HepG2 (cell line): ENCODE data around the gene MFNG.

Experiments
- AFF4 ChIP-seq: sonication (generic); formaldehyde crosslinking; IDR thresholded peaks from 2 replicates; pipeline ENCODE4 v1.4.0; 2020; ENCODE audit warnings: missing genetic modification reagents
- ATF1 ChIP-seq: IDR thresholded peaks from 2 replicates; pipeline ENCODE4 v1.6.1; 2016; ENCODE audit warnings: mild to moderate bottlenecking, control low read depth
- CTCF ChIP-seq: sonication (generic); formaldehyde crosslinking; IDR thresholded peaks from 2 replicates; pipeline ENCODE4 v1.5.0; 2020; ENCODE audit warnings: mild to moderate bottlenecking, missing genetic modification reagents, moderate library complexity
- EZH2 ChIP-seq: conservative IDR thresholded peaks from 2 replicates; pipeline ENCODE4 v1.6.1; 2012; ENCODE audit warnings: mild to moderate bottlenecking, low read depth, low read length, moderate library complexity
- HMG20B ChIP-seq: conservative IDR thresholded peaks from 2 replicates; pipeline ENCODE4 v1.6.1; 2016; ENCODE audit warnings: missing genetic modification reagents, missing compliant biosample characterization
- SOX6 ChIP-seq, 2 experiments: fragments of 450-650 bp in 1 of 2; sonication (generic) in 1 of 2; formaldehyde crosslinking in 1 of 2; IDR thresholded peaks; 2 replicates each; pipeline versions ENCODE4 v1.4.0 to v1.6.1; 2017 to 2020; ENCODE audit warnings: antibody characterized with exemption in 1 of 2, mild to moderate bottlenecking in 1 of 2, missing genetic modification reagents in 1 of 2
- TAF1 ChIP-seq: sonication (generic); formaldehyde crosslinking; IDR thresholded peaks from 2 replicates; pipeline ENCODE4 v1.4.0; 2020; ENCODE audit warnings: missing genetic modification reagents
- TBP ChIP-seq: sonication (generic); formaldehyde crosslinking; IDR thresholded peaks from 2 replicates; pipeline ENCODE4 v1.5.0; 2020; ENCODE audit warnings: missing genetic modification reagents
- TOE1 ChIP-seq: sonication (generic); formaldehyde crosslinking; IDR thresholded peaks from 2 replicates; pipeline ENCODE4 v1.4.0; 2020; ENCODE audit warnings: mild to moderate bottlenecking, missing genetic modification reagents
- ZNF34 ChIP-seq: sonication (generic); formaldehyde crosslinking; IDR thresholded peaks from 2 replicates; pipeline ENCODE4 v1.4.0; 2020; ENCODE audit warnings: mild to moderate bottlenecking, missing genetic modification reagents, borderline replicate concordance

- TF ChIP-seq TOE1 (no peak), TAF1 (CRISPR knock-in tag) (no peak), HMG20B (no peak), SOX6 (IDR thresholded peaks at IDR 0.05) (no peak), SOX6 (CRISPR knock-in tag; IDR thresholded peaks at IDR 0.05) (no peak), ZNF34 (CRISPR knock-in tag) (no peak), AFF4 (CRISPR knock-in tag) (no peak), CTCF (CRISPR knock-in tag) (no peak), ATF1 (CRISPR knock-in tag) (no peak), EZH2 (no peak), TBP (CRISPR knock-in tag) (no peak)
Measured at GRCh38 chr22:37448516-37449127, 37.6 kb downstream of the MFNG start.
